ENCODE results near the gene NKD2. TPM values are rescaled to one million over a fixed set of nuclear protein-coding genes. Genes with fewer than 3 reads are reported as not detected.

The NKD2 gene
- total RNA-seq, 1 experiment from 2014 or later = 0.21 TPM

DNA sequence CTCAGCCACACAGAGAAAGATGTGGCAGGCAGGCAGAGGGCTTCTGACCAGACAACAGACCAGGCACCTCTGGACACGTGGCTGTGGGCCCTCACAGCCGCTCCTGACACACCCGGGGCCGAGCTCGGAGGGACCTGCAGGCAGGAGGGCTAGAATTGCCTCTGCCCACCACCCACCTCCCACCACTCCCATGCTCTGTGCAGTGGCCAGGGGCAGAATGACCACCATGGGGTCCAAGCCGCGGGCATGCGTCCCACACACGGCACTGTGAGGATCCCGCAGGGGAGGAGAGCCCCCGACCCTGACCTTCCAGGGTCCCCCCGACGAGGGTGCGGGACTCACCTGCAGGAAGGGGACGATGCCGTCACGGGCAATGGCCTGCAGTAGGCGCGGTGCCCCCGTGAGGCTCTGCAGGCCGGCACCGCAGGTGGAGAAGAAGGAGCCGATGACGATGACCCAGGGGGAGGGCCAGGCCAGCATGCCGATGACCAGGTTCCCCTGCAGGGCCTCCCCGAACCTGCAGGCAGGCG is 69.0 kb downstream of the NKD2 start:
- ChIA-PET POLR2A (no interaction called here), CTCF (no interaction called here)
- Mint-ChIP-seq H3K9me3 (ENCODE audit: unreplicated experiment) (no peaks in the 10 kb centered on the region), H3K4me1 (ENCODE audit: insufficient read depth, unreplicated experiment) (no peaks in the 10 kb centered on the region), H3K27me3 (ENCODE audit: insufficient read depth, unreplicated experiment) (no peaks in the 10 kb centered on the region), H3K36me3 (ENCODE audit: insufficient read depth, unreplicated experiment) (peaks cover 6% of the 10 kb centered on the region), H3K27ac (ENCODE audit: low read depth, unreplicated experiment) (no peak overlapping the region), H3K4me3 (ENCODE audit: unreplicated experiment) (no peak overlapping the region)
- intact Hi-C loops (cut with micrococcal nuclease) = no loop called here
- BruUV-seq (replicated peaks) = no TSS peak
- TF ChIP-seq CTCF (IDR thresholded peaks at IDR 0.05; ENCODE audit: unreplicated experiment) = no peak
- no peak for DNase-seq (ENCODE audit: unreplicated experiment)

- ChIA-PET POLR2A (no interaction called here), CTCF (no interaction called here)
- TF ChIP-seq CTCF (IDR thresholded peaks at IDR 0.05; ENCODE audit: unreplicated experiment) = no peak
- intact Hi-C loops (cut with micrococcal nuclease) = no loop called here
- Mint-ChIP-seq H3K9me3 (ENCODE audit: unreplicated experiment) (no peaks in the 10 kb centered on the region), H3K4me3 (ENCODE audit: unreplicated experiment) (no peak overlapping the region), H3K27me3 (ENCODE audit: insufficient read depth, unreplicated experiment) (no peaks in the 10 kb centered on the region), H3K36me3 (ENCODE audit: insufficient read depth, unreplicated experiment) (peaks cover 10% of the 10 kb centered on the region), H3K4me1 (ENCODE audit: insufficient read depth, unreplicated experiment) (no peaks in the 10 kb centered on the region), H3K27ac (ENCODE audit: low read depth, unreplicated experiment) (no peak overlapping the region)
- no peak for DNase-seq (ENCODE audit: unreplicated experiment)
- BruUV-seq (replicated peaks) = no TSS peak
Observed at GRCh38 chr5:1078206-1078605, 69.6 kb downstream of the NKD2 start.

- Mint-ChIP-seq H3K4me3 (ENCODE audit: unreplicated experiment) (no peak overlapping the region), H3K4me1 (ENCODE audit: insufficient read depth, unreplicated experiment) (no peaks in the 10 kb centered on the region), H3K27ac (ENCODE audit: low read depth, unreplicated experiment) (no peak overlapping the region), H3K27me3 (ENCODE audit: insufficient read depth, unreplicated experiment) (no peaks in the 10 kb centered on the region), H3K36me3 (ENCODE audit: insufficient read depth, unreplicated experiment) (peaks cover 12% of the 10 kb centered on the region), H3K9me3 (ENCODE audit: unreplicated experiment) (no peaks in the 10 kb centered on the region)
- intact Hi-C loops (cut with micrococcal nuclease) = no loop called here
- ChIA-PET POLR2A (no interaction called here), CTCF (no interaction called here)
- BruUV-seq (replicated peaks) = no TSS peak
- TF ChIP-seq CTCF (IDR thresholded peaks at IDR 0.05; ENCODE audit: unreplicated experiment) = no peak
- no peak for DNase-seq (ENCODE audit: unreplicated experiment)
Observed at GRCh38 chr5:1078851-1079250, 70.2 kb downstream of the NKD2 start.

GRCh38 chr5:1079486-1079885 is 70.9 kb downstream of the NKD2 start:
- no TSS peak for BruUV-seq (replicated peaks)

More at GRCh38 chr5:1079486-1079885, 70.9 kb downstream of the NKD2 start:
- intact Hi-C loops (cut with micrococcal nuclease) = no loop called here
- H3K9me3 Mint-ChIP-seq (ENCODE audit: unreplicated experiment) = no peaks in the 10 kb centered on the region
- no peaks in the 10 kb centered on the region for H3K4me1 Mint-ChIP-seq (ENCODE audit: insufficient read depth, unreplicated experiment)
- peaks cover 12% of the 10 kb centered on the region for H3K36me3 Mint-ChIP-seq (ENCODE audit: insufficient read depth, unreplicated experiment)
- CTCF ChIA-PET = no interaction called here
- H3K27me3 Mint-ChIP-seq (ENCODE audit: insufficient read depth, unreplicated experiment) = no peaks in the 10 kb centered on the region
- no peak for DNase-seq (ENCODE audit: unreplicated experiment)
- POLR2A ChIA-PET = no interaction called here
- H3K4me3 Mint-ChIP-seq (ENCODE audit: unreplicated experiment) = no peak overlapping the region
- no peak overlapping the region for H3K27ac Mint-ChIP-seq (ENCODE audit: low read depth, unreplicated experiment)
- no peak for TF ChIP-seq CTCF (IDR thresholded peaks at IDR 0.05; ENCODE audit: unreplicated experiment)
